ENCODE results near the gene VAV1.

VAV1 gene

GRCh38 chr19:6808494-6808893 lies 36.0 kb downstream of the VAV1 start:
- Histone ChIP-seq H3K4me3 (ENCODE audit: low read length) (no peak overlapping the region), H3K9ac (ENCODE audit: low read length) (no peak overlapping the region), H3K27me3 (ENCODE audit: control insufficient read depth, insufficient read depth, low read length) (no peaks in the 10 kb centered on the region), H3K27ac (ENCODE audit: low read depth, low read length) (no peak overlapping the region), H3K36me3 (ENCODE audit: control insufficient read depth, insufficient read depth, low read length) (no peaks in the 10 kb centered on the region), H3K4me1 (ENCODE audit: control insufficient read depth, insufficient read depth, low read length) (no peaks in the 10 kb centered on the region)

- Histone ChIP-seq H3K27me3 (ENCODE audit: control insufficient read depth, insufficient read depth, low read length) (no peaks in the 10 kb centered on the region), H3K9ac (ENCODE audit: low read length) (no peak overlapping the region), H3K27ac (ENCODE audit: low read depth, low read length) (no peak overlapping the region), H3K36me3 (ENCODE audit: control insufficient read depth, insufficient read depth, low read length) (no peaks in the 10 kb centered on the region), H3K4me1 (ENCODE audit: control insufficient read depth, insufficient read depth, low read length) (no peaks in the 10 kb centered on the region), H3K4me3 (ENCODE audit: low read length) (no peak overlapping the region)
Measured at GRCh38 chr19:6809262-6809661, 36.8 kb downstream of the VAV1 start.

GRCh38 chr19:6811378-6811777 lies 38.9 kb downstream of the VAV1 start:
- Histone ChIP-seq H3K4me3 (ENCODE audit: low read length) (no peak overlapping the region), H3K9ac (ENCODE audit: low read length) (no peak overlapping the region), H3K27ac (ENCODE audit: low read depth, low read length) (no peak overlapping the region), H3K27me3 (ENCODE audit: control insufficient read depth, insufficient read depth, low read length) (no peaks in the 10 kb centered on the region), H3K36me3 (ENCODE audit: control insufficient read depth, insufficient read depth, low read length) (no peaks in the 10 kb centered on the region), H3K4me1 (ENCODE audit: control insufficient read depth, insufficient read depth, low read length) (no peaks in the 10 kb centered on the region)

- Histone ChIP-seq H3K36me3 (ENCODE audit: control insufficient read depth, insufficient read depth, low read length) (no peaks in the 10 kb centered on the region), H3K27ac (ENCODE audit: low read depth, low read length) (no peak overlapping the region), H3K4me3 (ENCODE audit: low read length) (no peak overlapping the region), H3K27me3 (ENCODE audit: control insufficient read depth, insufficient read depth, low read length) (no peaks in the 10 kb centered on the region), H3K9ac (ENCODE audit: low read length) (no peak overlapping the region), H3K4me1 (ENCODE audit: control insufficient read depth, insufficient read depth, low read length) (no peaks in the 10 kb centered on the region)
Measured at GRCh38 chr19:6811906-6812305, 39.4 kb downstream of the VAV1 start.

- no peaks in the 10 kb centered on the region for H3K36me3 ChIP-seq (ENCODE audit: control insufficient read depth, insufficient read depth, low read length)
- no peak overlapping the region for H3K4me3 ChIP-seq (ENCODE audit: low read length)
Measured at GRCh38 chr19:6812612-6813011, 40.1 kb downstream of the VAV1 start.

GRCh38 chr19:6813659-6814058 lies 41.2 kb downstream of the VAV1 start:
- Histone ChIP-seq H3K9ac (ENCODE audit: low read length) (no peak overlapping the region), H3K36me3 (ENCODE audit: control insufficient read depth, insufficient read depth, low read length) (no peaks in the 10 kb centered on the region), H3K4me3 (ENCODE audit: low read length) (no peak overlapping the region), H3K27me3 (ENCODE audit: control insufficient read depth, insufficient read depth, low read length) (no peaks in the 10 kb centered on the region), H3K27ac (ENCODE audit: low read depth, low read length) (no peak overlapping the region), H3K4me1 (ENCODE audit: control insufficient read depth, insufficient read depth, low read length) (no peaks in the 10 kb centered on the region)

More at GRCh38 chr19:6812612-6813011, 40.1 kb downstream of the VAV1 start:
- H3K4me1 ChIP-seq (ENCODE audit: control insufficient read depth, insufficient read depth, low read length) = no peaks in the 10 kb centered on the region
- H3K27ac ChIP-seq (ENCODE audit: low read depth, low read length) = no peak overlapping the region
- H3K9ac ChIP-seq (ENCODE audit: low read length) = no peak overlapping the region
- no peaks in the 10 kb centered on the region for H3K27me3 ChIP-seq (ENCODE audit: control insufficient read depth, insufficient read depth, low read length)

GRCh38 chr19:6817179-6817578 lies 44.7 kb downstream of the VAV1 start:
- Histone ChIP-seq H3K36me3 (ENCODE audit: control insufficient read depth, insufficient read depth, low read length) (peaks cover 2% of the 10 kb centered on the region), H3K9ac (ENCODE audit: low read length) (no peak overlapping the region), H3K27ac (ENCODE audit: low read depth, low read length) (no peak overlapping the region), H3K27me3 (ENCODE audit: control insufficient read depth, insufficient read depth, low read length) (no peaks in the 10 kb centered on the region), H3K4me3 (ENCODE audit: low read length) (no peak overlapping the region), H3K4me1 (ENCODE audit: control insufficient read depth, insufficient read depth, low read length) (no peaks in the 10 kb centered on the region)

GRCh38 chr19:6818246-6818645 lies 45.7 kb downstream of the VAV1 start:
- Histone ChIP-seq H3K27me3 (ENCODE audit: control insufficient read depth, insufficient read depth, low read length) (no peaks in the 10 kb centered on the region), H3K27ac (ENCODE audit: low read depth, low read length) (no peak overlapping the region), H3K9ac (ENCODE audit: low read length) (no peak overlapping the region), H3K36me3 (ENCODE audit: control insufficient read depth, insufficient read depth, low read length) (peaks cover 2% of the 10 kb centered on the region), H3K4me1 (ENCODE audit: control insufficient read depth, insufficient read depth, low read length) (no peaks in the 10 kb centered on the region), H3K4me3 (ENCODE audit: low read length) (no peak overlapping the region)

- peaks cover 2% of the 10 kb centered on the region for H3K36me3 ChIP-seq (ENCODE audit: control insufficient read depth, insufficient read depth, low read length)
- no peak overlapping the region for H3K9ac ChIP-seq (ENCODE audit: low read length)
- H3K4me3 ChIP-seq (ENCODE audit: low read length) = no peak overlapping the region
- no peak overlapping the region for H3K27ac ChIP-seq (ENCODE audit: low read depth, low read length)
- no peaks in the 10 kb centered on the region for H3K4me1 ChIP-seq (ENCODE audit: control insufficient read depth, insufficient read depth, low read length)
- no peaks in the 10 kb centered on the region for H3K27me3 ChIP-seq (ENCODE audit: control insufficient read depth, insufficient read depth, low read length)
Measured at GRCh38 chr19:6819323-6819722, 46.8 kb downstream of the VAV1 start.

- Histone ChIP-seq H3K36me3 (ENCODE audit: control insufficient read depth, insufficient read depth, low read length) (peaks cover 2% of the 10 kb centered on the region), H3K4me1 (ENCODE audit: control insufficient read depth, insufficient read depth, low read length) (no peaks in the 10 kb centered on the region), H3K9ac (ENCODE audit: low read length) (no peak overlapping the region), H3K4me3 (ENCODE audit: low read length) (no peak overlapping the region), H3K27me3 (ENCODE audit: control insufficient read depth, insufficient read depth, low read length) (no peaks in the 10 kb centered on the region), H3K27ac (ENCODE audit: low read depth, low read length) (no peak overlapping the region)
Measured at GRCh38 chr19:6820237-6820636, 47.7 kb downstream of the VAV1 start.

GRCh38 chr19:6821639-6822310 lies 49.3 kb downstream of the VAV1 start:
- Histone ChIP-seq H3K27me3 (ENCODE audit: control insufficient read depth, insufficient read depth, low read length) (no peaks in the 10 kb centered on the region), H3K27ac (ENCODE audit: low read depth, low read length) (no peak overlapping the region), H3K36me3 (ENCODE audit: control insufficient read depth, insufficient read depth, low read length) (peaks cover 2% of the 10 kb centered on the region), H3K4me3 (ENCODE audit: low read length) (no peak overlapping the region), H3K4me1 (ENCODE audit: control insufficient read depth, insufficient read depth, low read length) (no peaks in the 10 kb centered on the region), H3K9ac (ENCODE audit: low read length) (no peak overlapping the region)

- Histone ChIP-seq H3K27me3 (ENCODE audit: control insufficient read depth, insufficient read depth, low read length) (no peaks in the 10 kb centered on the region), H3K36me3 (ENCODE audit: control insufficient read depth, insufficient read depth, low read length) (peaks cover 2% of the 10 kb centered on the region), H3K27ac (ENCODE audit: low read depth, low read length) (no peak overlapping the region), H3K4me3 (ENCODE audit: low read length) (no peak overlapping the region), H3K9ac (ENCODE audit: low read length) (no peak overlapping the region), H3K4me1 (ENCODE audit: control insufficient read depth, insufficient read depth, low read length) (no peaks in the 10 kb centered on the region)
Measured at GRCh38 chr19:6822311-6822670, 49.8 kb downstream of the VAV1 start.

GRCh38 chr19:6825076-6825774 lies 52.7 kb downstream of the VAV1 start:
- H3K9ac ChIP-seq (ENCODE audit: low read length) = no peak overlapping the region
- H3K4me3 ChIP-seq (ENCODE audit: low read length) = no peak overlapping the region

More at GRCh38 chr19:6825076-6825774, 52.7 kb downstream of the VAV1 start:
- no peaks in the 10 kb centered on the region for H3K4me1 ChIP-seq (ENCODE audit: control insufficient read depth, insufficient read depth, low read length)
- H3K27me3 ChIP-seq (ENCODE audit: control insufficient read depth, insufficient read depth, low read length) = no peaks in the 10 kb centered on the region
- H3K27ac ChIP-seq (ENCODE audit: low read depth, low read length) = no peak overlapping the region
- H3K36me3 ChIP-seq (ENCODE audit: control insufficient read depth, insufficient read depth, low read length) = peaks cover 2% of the 10 kb centered on the region
